HG03045 (cell line): ENCODE data around the gene ARL4D.
"Not testable (repeated sequence)": the region's sequence is repeated elsewhere in the genome, so short reads cannot be mapped to it uniquely, and the experiment has no call there.

Experiments
- ATAC-seq: cut with Tn5 transposase; IDR thresholded peaks from one replicate; pipeline ENCODE4 v1.9.1; 2021; ENCODE audit warnings: mild to moderate bottlenecking, moderate library complexity; ENCODE audit not compliant: unreplicated experiment

The ARL4D gene

GRCh38 chr17:43393944-43394482 lies 4.8 kb upstream of the ARL4D start:
- no peak for ATAC-seq

GRCh38 chr17:43394696-43395095 lies 4.1 kb upstream of the ARL4D start:
- ATAC-seq: not testable (repeated sequence)

GRCh38 chr17:43395165-43395564 lies 3.6 kb upstream of the ARL4D start:
- no peak for ATAC-seq

- ATAC-seq: no peak
These were observed 2.2 kb upstream of the ARL4D start for GRCh38 chr17:43396491-43397060.

GRCh38 chr17:43399839-43400328 lies 1.1 kb downstream of the ARL4D start:
- no peak for ATAC-seq

- ATAC-seq: no peak
These were observed 2.3 kb downstream of the ARL4D start for GRCh38 chr17:43400943-43401717.

GRCh38 chr17:43402078-43402477 lies 3.3 kb downstream of the ARL4D start:
- ATAC-seq: no peak

- no peak for ATAC-seq
These were observed 3.8 kb downstream of the ARL4D start for GRCh38 chr17:43402567-43402966.

- no peak for ATAC-seq
These were observed 5.1 kb downstream of the ARL4D start for GRCh38 chr17:43403846-43404245.

GRCh38 chr17:43405861-43406260 lies 7.1 kb downstream of the ARL4D start:
- ATAC-seq: no peak

GRCh38 chr17:43406676-43407645 lies 8.2 kb downstream of the ARL4D start:
- ATAC-seq: no peak

- no peak for ATAC-seq
These were observed 10.3 kb downstream of the ARL4D start for GRCh38 chr17:43409131-43409530.

- no peak for ATAC-seq
These were observed 12.0 kb downstream of the ARL4D start for GRCh38 chr17:43410557-43411368.

GRCh38 chr17:43411369-43411677 lies 12.5 kb downstream of the ARL4D start:
- no peak for ATAC-seq

- ATAC-seq: no peak
These were observed 13.0 kb downstream of the ARL4D start for GRCh38 chr17:43411749-43412148.

GRCh38 chr17:43412166-43412565 lies 13.4 kb downstream of the ARL4D start:
- ATAC-seq: no peak

- ATAC-seq: no peak
These were observed 18.5 kb downstream of the ARL4D start for GRCh38 chr17:43416998-43417890.

- ATAC-seq: no peak
These were observed 19.9 kb downstream of the ARL4D start for GRCh38 chr17:43418441-43419374.
